SHP77 treated with DMSO at 0.1 percent for 48 hours (cell line): ENCODE measurements around the gene ZSCAN30.

Experiments
- DNase-seq: peaks from one replicate; lab custom pipeline; 2025; lab: John Stamatoyannopoulos, UW

The ZSCAN30 gene

GRCh38 chr18:35278969-35279368 lies 11.1 kb downstream of the ZSCAN30 start:
- no peak for DNase-seq

- no peak for DNase-seq
Observed at GRCh38 chr18:35278085-35278484, 11.9 kb downstream of the ZSCAN30 start.

- no peak for DNase-seq
Observed at GRCh38 chr18:35277633-35278032, 12.4 kb downstream of the ZSCAN30 start.

- no peak for DNase-seq
Observed at GRCh38 chr18:35276267-35276666, 13.8 kb downstream of the ZSCAN30 start.

- DNase-seq, result no peak
Observed at GRCh38 chr18:35271656-35272055, 18.4 kb downstream of the ZSCAN30 start.

- DNase-seq, result no peak
Observed at GRCh38 chr18:35268821-35269220, 21.2 kb downstream of the ZSCAN30 start.

GRCh38 chr18:35267809-35268208 lies 22.2 kb downstream of the ZSCAN30 start:
- DNase-seq, result no peak

- no peak for DNase-seq
Observed at GRCh38 chr18:35267161-35267651, 22.8 kb downstream of the ZSCAN30 start.

- no peak for DNase-seq
Observed at GRCh38 chr18:35264409-35264808, 25.6 kb downstream of the ZSCAN30 start.

GRCh38 chr18:35256947-35257346 lies 33.1 kb downstream of the ZSCAN30 start:
- no peak for DNase-seq

- no peak for DNase-seq
Observed at GRCh38 chr18:35253655-35254287, 36.3 kb downstream of the ZSCAN30 start.

- DNase-seq, result no peak
Observed at GRCh38 chr18:35252466-35252865, 37.6 kb downstream of the ZSCAN30 start.

GRCh38 chr18:35248429-35248828 lies 41.6 kb downstream of the ZSCAN30 start:
- no peak for DNase-seq

GRCh38 chr18:35247412-35248249 lies 42.4 kb downstream of the ZSCAN30 start:
- DNase-seq, result no peak

GRCh38 chr18:35246831-35247230 lies 43.2 kb downstream of the ZSCAN30 start:
- no peak for DNase-seq

GRCh38 chr18:35245719-35246317 lies 44.2 kb downstream of the ZSCAN30 start:
- DNase-seq, result no peak

GRCh38 chr18:35244671-35245070 lies 45.4 kb downstream of the ZSCAN30 start:
- DNase-seq, result no peak

- DNase-seq, result no peak
Observed at GRCh38 chr18:35242426-35242825, 47.6 kb downstream of the ZSCAN30 start.

- no peak for DNase-seq
Observed at GRCh38 chr18:35241448-35241804, 48.6 kb downstream of the ZSCAN30 start.

GRCh38 chr18:35240664-35241447 lies 49.2 kb downstream of the ZSCAN30 start, which contains the start of gene ZNF397:
ZNF397 (plus strand) TSS chr18:35241034; CDS start chr18:35242471, 1,437 bp downstream.
- DNase-seq, result peak; percentile 95

GRCh38 chr18:35239314-35239713 lies 50.7 kb downstream of the ZSCAN30 start:
- no peak for DNase-seq
